Cardiac ventricle fibroblast (primary cell): Measurements from ENCODE around the gene VIL1. TPM values are rescaled to one million over a fixed set of nuclear protein-coding genes. Genes with fewer than 3 reads are reported as not detected.

Experiments used
- total RNA-seq: library from RNA; depleted of rRNA; stranded (reverse); fragments of >200 nt; gene quantifications from 2 replicates; pipeline ENCODE4 v1.2.3, GENCODE V29; 2015

Gene VIL1
- not detected in 2 replicates for total RNA-seq

DNA sequence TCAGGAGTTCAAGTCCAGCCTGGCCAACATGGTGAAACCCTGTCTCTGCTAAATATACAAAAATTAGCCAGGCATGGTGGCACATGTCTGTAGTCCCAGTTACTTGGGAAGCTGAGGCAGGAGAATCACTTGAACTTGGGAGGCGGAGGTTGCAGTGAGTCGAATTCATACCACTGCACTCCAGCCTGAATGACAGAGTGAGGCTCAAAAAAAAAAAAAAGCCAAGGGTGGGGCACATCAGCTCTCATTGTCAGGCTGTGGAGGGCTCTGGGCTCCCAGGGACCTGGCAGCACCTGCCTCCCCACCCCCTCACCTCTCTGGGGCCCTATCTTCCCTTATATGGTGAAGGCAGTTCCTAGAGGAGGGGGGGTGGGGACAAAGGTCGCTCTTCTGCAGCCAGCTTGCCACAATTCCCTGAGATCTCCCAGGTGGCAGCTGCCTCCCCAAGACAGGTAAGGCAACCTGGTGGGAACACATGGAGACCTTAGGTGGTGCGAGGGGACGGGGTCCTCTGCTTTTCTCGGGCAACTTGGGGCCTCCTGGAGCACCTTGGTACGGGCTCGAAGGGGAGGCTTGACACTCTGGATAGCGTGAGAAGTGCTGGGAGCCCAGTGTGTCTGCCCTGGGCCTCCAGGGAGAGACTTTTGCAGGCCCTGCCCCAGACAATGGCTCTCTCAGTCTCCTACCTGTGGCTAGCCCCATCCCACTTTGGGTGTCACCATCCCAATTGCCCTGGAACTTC lies at the start of gene VIL1:
VIL1 (plus strand) TSS at position 407 of the 742 bp plus-strand sequence. CDS start 4,656 bp downstream, outside the sequence.

DNA sequence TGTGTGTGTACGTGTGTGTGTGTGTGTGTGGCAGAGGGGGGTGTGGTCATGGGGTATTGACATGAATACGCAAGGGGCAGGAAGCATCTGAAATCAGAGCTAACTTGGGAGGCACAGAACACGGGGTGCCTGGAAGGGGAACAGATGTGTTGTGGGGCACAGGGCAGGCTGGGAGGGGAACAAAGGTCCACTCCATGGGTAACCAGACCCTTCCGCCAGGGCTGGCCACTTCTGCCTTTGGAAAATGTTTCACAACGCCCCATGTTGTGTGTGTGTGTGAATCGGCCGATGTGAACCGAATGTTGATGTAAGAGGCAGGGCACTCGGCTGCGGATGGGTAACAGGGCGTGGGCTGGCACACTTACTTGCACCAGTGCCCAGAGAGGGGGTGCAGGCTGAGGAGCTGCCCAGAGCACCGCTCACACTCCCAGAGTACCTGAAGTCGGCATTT lies 37.0 kb upstream of the VIL1 start, which contains the start of gene SLC11A1:
SLC11A1 (plus strand) TSS at position 358 of the 451 bp plus-strand sequence. CDS start 96 bp downstream, outside the sequence.

DNA sequence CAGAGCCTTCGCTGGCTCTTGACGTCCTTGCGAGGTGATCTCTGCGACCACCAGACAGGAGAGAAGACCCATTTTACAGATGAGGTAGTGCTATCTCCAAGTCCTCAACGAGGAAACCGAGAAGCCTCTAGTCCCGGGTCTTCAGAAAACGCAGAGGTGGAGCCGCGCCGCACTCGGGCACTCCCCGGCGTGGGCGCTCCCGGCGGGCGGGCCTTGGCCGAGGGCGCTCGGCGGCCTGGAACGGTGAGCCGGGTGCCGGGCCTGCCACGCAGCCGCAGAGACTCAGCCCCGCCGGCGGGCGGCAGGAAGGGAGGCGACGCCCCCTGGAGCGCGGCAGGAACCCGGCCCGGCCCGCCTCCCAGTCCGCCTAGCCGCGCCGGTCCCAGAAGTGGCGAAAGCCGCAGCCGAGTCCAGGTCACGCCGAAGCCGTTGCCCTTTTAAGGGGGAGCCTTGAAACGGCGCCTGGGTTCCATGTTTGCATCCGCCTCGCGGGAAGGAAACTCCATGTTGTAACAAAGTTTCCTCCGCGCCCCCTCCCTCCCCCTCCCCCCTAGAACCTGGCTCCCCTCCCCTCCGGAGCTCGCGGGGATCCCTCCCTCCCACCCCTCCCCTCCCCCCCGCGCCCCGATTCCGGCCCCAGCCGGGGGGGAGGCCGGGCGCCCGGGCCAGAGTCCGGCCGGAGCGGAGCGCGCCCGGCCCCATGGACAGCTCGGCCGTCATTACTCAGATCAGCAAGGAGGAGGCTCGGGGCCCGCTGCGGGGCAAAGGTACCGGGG lies 19.3 kb upstream of the VIL1 start, which contains the start of gene CTDSP1:
CTDSP1 (plus strand) TSS at position 478 of the 776 bp plus-strand sequence; CDS start at position 701, 223 bp downstream.

Other genes starting within 250 kb of the VIL1 start
- gene ARPC2, start 201.9 kb upstream of the VIL1 start, total RNA-seq = 177 and 192 TPM in 2 replicates
- gene GPBAR1, start 158.1 kb upstream of the VIL1 start, total RNA-seq = 0.50 and 2.1 TPM in 2 replicates
- 126 and 132 TPM in 2 replicates for gene AAMP, start 149.0 kb upstream of the VIL1 start, total RNA-seq
- gene PNKD, start 148.6 kb upstream of the VIL1 start, total RNA-seq = 37.4 and 40.8 TPM in 2 replicates
- 80.8 and 96.0 TPM in 2 replicates for gene TMBIM1, start 126.6 kb upstream of the VIL1 start, total RNA-seq
- not detected in 2 replicates for gene CATIP, start 62.3 kb upstream of the VIL1 start, total RNA-seq
- not detected in 2 replicates for gene SLC11A1, start 36.9 kb upstream of the VIL1 start, total RNA-seq
- 64.1 and 77.1 TPM in 2 replicates for gene CTDSP1, start 19.3 kb upstream of the VIL1 start, total RNA-seq
- 5.0 and 9.0 TPM in 2 replicates for gene USP37, start 149.2 kb downstream of the VIL1 start, total RNA-seq
- 28.6 and 32.8 TPM in 2 replicates for gene CNOT9, start 149.7 kb downstream of the VIL1 start, total RNA-seq
- 2.4 and 4.0 TPM in 2 replicates for gene PLCD4, start 188.8 kb downstream of the VIL1 start, total RNA-seq
- gene ZNF142, start 240.5 kb downstream of the VIL1 start, total RNA-seq = 11.7 and 13.9 TPM in 2 replicates
- 17.4 and 21.4 TPM in 2 replicates for gene BCS1L, start 240.6 kb downstream of the VIL1 start, total RNA-seq